SKM-1 (cell line): ENCODE data around the gene FOSL1.
"Not testable (repeated sequence)": the region's sequence is repeated elsewhere in the genome, so short reads cannot be mapped to it uniquely, and the experiment has no call there.

Source experiments
- DNase-seq: peaks from one replicate; lab custom pipeline; 2025; ENCODE audit not compliant: unreplicated experiment; lab: John Stamatoyannopoulos, UW

FOSL1 gene

GRCh38 chr11:65897020-65897471, 3.1 kb downstream of the FOSL1 start:
- no peak for DNase-seq

- no peak for DNase-seq
Measured at GRCh38 chr11:65896034-65896999, 3.9 kb downstream of the FOSL1 start.

GRCh38 chr11:65895482-65895981, 4.7 kb downstream of the FOSL1 start:
- no peak for DNase-seq

GRCh38 chr11:65894034-65894591, 6.1 kb downstream of the FOSL1 start:
- no peak for DNase-seq

GRCh38 chr11:65892661-65893317, 7.4 kb downstream of the FOSL1 start:
- DNase-seq: no peak

GRCh38 chr11:65892137-65892540, 8.0 kb downstream of the FOSL1 start:
- DNase-seq: not testable (repeated sequence)

GRCh38 chr11:65891219-65892136, 8.7 kb downstream of the FOSL1 start:
- DNase-seq: no peak

- peak; percentile 89 for DNase-seq
Measured at GRCh38 chr11:65890324-65891218, 9.6 kb downstream of the FOSL1 start, which contains the start of gene CCDC85B. CCDC85B (plus strand) TSS chr11:65890673; CDS start chr11:65890784, 111 bp downstream.

GRCh38 chr11:65888163-65888814, 11.9 kb downstream of the FOSL1 start, which contains the start of gene FIBP:
FIBP (minus strand) TSS chr11:65888471; CDS start chr11:65888418, 53 bp downstream.
- peak; percentile 95 for DNase-seq

GRCh38 chr11:65887723-65888162, 12.4 kb downstream of the FOSL1 start:
- no peak for DNase-seq

GRCh38 chr11:65886826-65887722, 13.1 kb downstream of the FOSL1 start:
- no peak for DNase-seq

GRCh38 chr11:65885808-65886536, 14.2 kb downstream of the FOSL1 start:
- DNase-seq: no peak

- DNase-seq: no peak
Measured at GRCh38 chr11:65885231-65885630, 15.0 kb downstream of the FOSL1 start.

- DNase-seq: peak; percentile 41
Measured at GRCh38 chr11:65884716-65885092, 15.5 kb downstream of the FOSL1 start.

- DNase-seq: no peak
Measured at GRCh38 chr11:65883786-65884715, 16.1 kb downstream of the FOSL1 start.
